HG03575 (cell line): Measurements from ENCODE around the gene SLC7A1.

Experiments used
- ATAC-seq: cut with Tn5 transposase; IDR thresholded peaks from one replicate; pipeline ENCODE4 v1.9.1; 2021; ENCODE audit not compliant: unreplicated experiment, insufficient number of reproducible peaks, low FRiP score; ENCODE audit errors: extremely low read depth

SLC7A1 gene

DNA sequence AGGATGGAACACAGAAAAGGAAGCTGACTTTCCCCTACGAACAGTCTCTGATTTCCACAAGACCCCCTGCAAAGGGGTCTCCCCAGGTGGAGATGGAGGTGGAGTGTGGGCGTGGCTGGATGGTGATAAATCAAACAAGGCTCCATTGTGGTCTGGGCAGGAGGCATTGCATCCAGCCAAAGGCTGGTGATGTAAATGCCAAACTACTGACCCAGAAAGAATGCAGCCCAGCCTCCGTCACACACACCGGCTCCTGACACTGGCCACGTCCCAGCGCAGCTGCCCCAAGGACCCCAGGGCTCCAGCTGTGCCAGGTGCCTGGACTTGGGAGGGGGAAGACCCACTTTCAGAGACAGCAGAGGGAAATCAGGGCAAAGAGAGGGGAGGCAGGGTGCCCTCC, 6.3 kb downstream of the SLC7A1 start:
- ATAC-seq = no peak

DNA sequence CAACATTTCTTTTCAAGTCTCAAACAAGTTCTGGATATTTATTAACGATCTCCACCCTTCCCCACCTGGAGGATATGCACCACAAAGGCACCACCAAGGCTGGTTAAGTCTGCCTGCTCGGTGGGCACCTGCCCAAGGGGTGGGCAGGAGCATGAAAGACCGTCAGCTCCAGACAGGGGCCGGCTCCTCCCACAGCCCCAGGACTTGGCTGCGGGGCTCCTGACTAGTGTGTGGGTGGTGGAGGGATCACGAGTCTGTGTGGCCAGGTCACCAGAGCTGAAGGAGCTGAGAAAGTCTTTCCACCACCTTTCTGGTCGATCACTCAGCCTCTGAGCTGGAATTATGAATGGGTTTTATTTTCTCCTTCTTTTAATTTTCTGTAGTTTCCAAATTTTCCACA, 7.8 kb downstream of the SLC7A1 start:
- ATAC-seq = no peak

DNA sequence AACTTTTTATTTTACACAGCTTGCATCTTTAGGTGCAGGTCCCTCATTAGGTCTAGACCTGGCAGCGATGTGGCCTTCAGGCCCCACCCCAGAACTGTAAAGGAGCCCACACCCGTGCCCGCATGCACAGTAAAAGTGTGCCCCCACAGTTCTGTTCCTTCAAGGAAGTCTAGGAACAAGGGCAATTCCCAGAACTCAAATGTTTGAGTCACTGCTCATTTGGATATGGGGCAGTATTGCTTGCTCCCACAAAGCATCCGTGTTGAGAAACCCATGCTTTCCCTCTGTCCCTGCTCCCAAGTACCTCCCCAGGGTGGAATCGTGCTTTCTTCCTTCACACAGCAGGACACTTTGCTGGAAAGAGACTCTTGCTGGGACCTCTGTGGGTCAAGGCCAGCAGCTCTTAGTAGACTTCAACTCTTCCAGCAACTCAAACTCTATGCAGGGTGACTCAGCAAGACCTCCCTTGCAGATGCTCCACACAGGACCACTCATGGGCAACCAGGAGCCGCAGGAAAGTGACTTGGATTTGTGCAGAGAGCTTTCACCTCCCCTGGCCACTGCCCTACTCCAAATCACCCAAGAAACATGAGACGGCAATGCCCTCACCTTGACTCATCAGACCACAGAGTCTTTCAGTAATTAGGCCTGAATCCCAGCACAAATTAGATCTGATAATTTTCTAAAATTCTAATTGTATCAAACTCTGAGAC, 12.3 kb downstream of the SLC7A1 start:
- ATAC-seq = no peak

- no peak for ATAC-seq
Measured at GRCh38 chr13:29582171-29582570, 13.3 kb downstream of the SLC7A1 start.

DNA sequence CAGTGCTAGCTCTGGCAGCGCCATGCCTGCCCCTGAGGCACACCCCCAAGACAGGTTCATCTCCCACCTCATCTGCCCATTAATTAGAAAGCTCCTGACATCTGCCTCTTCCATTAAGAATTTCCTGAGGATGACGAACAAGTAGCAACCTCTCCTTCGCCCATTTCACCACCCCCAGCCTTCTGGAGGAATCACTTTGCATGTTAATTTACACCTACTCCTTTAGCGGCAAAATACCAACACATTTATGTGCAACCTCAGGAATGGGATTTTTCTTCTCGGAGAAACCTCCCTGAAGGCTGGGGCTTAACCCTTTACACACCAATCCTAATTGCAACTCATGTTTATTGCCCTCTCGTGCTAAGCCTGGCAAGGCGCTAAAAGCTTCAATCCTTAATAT, 13.8 kb downstream of the SLC7A1 start:
- no peak for ATAC-seq

DNA sequence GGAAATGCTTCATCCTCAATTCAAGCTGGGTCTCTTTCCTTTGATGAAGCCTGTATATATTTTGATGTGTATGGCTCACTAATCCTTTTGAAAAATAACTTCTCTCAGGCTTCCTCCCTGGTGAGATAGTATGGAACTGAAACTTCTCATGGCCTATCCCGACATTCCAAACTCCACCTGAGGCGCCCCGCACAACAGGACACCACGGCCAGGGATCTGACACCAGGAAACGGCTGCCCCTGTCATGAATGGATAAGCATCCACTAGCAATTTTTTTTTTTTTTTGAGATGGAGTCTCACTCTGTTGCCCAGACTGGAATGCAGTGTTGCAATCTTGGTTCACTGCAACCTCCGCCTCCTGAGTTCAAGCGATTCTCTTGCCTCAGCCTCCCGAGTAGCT, 16.4 kb downstream of the SLC7A1 start:
- no peak for ATAC-seq

DNA sequence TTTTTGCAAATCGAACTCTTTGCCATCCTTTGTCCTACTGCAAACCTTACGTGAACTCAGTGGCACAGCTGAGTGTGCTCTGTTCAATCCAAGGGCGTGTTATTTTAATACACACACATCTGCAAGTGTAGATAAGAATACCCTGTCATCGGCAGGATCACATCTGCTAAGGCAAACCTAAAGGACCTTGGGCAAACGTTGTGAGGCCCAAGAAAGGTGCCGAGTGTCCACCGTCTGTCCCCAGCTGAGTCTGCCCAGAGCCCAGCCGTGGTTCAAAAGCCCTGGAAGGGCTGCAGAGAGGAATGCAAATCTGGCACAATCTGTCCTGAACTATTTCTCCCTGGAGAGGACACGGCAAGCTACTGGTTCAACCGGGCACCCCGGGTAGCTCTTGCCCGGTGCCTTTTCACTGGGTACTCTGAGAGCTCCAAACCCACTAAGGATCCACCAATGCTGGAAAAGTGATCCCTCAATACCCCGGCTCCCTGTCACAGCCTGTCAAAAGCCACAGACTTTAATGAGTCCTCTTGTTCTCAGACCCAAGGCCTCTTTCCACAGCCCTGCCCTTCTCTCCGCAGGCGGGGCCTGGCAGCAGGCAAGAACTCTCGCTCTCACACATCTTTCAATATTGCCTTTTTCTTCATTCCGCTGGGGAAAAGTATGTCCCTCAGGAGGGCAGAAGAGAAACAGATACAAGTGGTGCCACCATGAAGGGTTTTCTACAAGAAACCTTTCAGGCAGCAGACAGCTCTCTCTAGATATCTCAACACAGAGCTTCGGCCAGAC, 17.0 kb downstream of the SLC7A1 start:
- no peak for ATAC-seq

DNA sequence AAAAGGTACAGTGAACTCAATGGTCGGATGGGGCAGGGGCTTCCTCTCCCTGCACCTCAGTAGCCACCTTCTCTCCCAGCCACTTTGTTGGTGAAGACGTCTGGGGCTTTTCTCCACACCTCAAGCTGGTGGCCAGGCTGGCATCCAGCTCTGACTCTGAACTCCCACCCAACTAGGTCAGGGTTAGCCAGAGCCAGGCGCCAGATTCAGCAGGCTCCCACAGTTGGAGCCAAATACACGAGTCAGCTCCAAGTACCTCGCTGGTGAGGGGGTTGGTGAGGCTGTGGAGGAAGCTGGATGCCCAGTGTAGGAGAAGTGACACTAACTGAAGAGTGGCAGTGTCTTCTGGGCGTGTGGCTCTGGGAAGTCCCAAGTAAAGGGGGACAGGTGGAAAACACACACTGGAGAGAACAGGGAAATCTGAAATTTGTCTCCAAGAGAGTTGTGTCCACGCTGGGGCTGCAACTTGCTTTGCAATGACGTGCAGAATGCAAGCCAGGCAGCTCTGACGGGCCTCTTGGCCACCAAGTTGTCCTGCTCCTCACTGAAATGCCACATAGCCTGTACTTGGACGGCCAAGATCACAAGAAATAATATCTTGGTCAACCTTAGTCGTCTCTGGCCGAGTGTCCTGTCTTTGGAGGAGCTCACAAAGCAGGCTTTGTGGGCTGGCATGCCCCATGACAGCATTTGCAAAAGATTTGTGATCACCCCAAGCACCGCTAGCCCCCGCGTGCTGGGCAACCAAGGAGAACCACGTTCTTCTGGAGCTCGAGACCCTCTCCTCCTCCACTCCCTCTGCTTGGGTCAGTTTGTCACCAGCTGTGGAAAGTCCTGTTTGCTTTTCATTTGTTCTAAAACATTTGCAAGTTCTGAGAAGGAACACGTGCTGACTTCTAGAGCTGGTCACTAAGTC, 18.1 kb downstream of the SLC7A1 start:
- ATAC-seq = no peak

GRCh38 chr13:29576581-29576980, 18.9 kb downstream of the SLC7A1 start:
- ATAC-seq = no peak

DNA sequence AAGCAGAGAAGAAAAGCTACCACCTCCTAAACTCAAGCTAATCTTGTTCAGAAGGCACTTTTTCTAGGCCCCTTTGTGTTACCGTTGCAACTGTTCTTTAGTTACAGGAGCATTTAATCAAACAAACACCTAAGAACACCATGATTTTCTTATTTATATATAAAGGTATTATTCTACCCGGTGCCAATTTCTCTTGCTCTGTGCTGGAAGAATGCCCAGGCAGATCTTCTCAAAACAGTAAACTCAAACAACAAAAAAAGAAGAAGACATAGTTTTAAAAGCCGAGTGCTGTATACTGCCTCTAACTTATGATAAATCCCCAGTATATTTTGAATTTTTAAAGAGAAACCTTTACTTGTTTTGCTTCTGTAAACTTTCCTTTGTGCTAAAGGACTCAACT, 20.4 kb downstream of the SLC7A1 start:
- no peak for ATAC-seq

GRCh38 chr13:29573190-29573589, 22.3 kb downstream of the SLC7A1 start:
- ATAC-seq = no peak

DNA sequence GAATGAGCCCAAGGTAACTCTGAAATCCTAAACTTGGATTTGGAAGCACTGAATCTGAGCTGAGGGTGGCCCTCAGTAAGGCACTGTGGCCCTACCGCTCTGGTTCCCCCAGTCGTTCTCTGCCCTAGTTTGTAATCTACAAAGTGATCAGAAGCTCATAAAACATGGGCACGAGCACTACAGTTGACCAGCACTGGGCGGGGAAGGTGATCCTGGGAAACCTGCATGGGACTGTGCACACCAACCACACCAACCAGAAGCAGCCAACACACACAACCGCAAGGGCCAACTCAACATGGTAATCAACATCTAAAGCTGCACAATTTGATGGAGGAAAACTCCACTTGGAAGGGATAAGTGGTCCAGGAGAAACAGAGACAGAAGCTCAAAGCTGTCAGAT, 22.9 kb downstream of the SLC7A1 start:
- ATAC-seq = no peak

- ATAC-seq = no peak
Measured at GRCh38 chr13:29571876-29572570, 23.5 kb downstream of the SLC7A1 start.

DNA sequence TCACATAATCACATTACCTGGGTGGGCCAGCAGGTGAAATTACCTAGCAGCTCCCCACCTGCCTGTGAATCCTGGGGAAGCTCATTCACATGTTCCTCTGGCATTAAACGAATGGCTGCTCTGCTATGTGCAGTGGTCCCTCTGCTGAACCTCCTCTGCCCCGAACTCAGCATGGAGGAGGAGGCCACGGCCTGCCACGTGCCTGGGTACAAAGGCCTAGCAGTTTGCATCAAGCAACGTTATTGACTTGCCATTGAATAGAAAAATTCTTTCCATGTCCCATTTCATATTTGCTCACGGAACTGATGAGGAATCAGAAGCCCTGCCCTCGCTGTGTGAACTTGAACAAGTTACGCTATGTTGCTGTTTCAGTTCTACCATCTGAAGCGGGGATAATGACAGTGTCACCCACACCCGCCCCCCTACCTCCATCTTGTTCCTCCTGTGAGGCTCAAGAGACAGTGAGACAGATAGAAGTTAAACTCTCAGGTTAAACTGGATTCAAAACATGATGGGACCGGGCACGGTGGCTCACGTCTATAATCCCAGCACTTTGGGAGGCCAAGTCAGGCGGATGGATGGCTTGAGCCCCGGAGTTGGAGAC, 25.3 kb downstream of the SLC7A1 start:
- ATAC-seq = no peak

DNA sequence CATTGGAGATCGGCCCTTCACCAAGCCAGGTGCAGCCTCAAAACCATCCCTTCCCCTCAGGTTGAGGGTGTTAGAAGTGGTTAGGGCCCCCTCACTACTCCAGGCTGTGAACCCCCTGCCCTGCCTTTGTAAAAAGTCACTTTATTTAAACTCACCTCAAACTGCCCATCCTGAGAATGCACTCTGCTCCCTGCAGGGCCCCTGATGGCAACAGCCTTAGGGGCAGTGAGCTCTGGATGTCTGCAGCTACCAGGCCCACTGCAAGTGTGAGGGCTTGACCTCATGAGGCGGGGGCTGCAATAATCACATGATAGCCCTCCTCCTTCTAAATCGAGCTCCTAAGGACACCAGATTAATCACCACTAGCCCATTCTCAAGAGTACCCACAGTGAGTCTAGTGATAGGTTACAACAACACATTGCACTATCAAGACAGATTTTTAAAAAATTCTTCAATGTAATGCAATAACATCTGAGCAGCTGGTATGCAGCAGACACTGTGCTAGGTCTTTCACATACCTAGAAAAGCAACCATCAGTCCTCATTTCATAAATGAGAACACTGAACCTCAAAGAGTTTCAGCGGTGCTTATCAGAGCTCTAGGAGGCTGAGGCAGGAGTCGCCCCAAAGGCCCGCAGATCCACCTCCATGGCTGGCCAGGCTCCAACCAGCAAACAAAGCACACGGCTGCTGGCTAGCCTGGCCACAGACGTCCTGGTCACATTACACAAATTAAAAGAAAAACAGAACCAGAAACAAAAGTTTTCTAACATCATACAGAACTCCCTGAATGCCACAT, 26.0 kb downstream of the SLC7A1 start:
- no peak for ATAC-seq

GRCh38 chr13:29568731-29569130, 26.8 kb downstream of the SLC7A1 start:
- no peak for ATAC-seq

- ATAC-seq = no peak
Measured at GRCh38 chr13:29567411-29567810, 28.1 kb downstream of the SLC7A1 start.

DNA sequence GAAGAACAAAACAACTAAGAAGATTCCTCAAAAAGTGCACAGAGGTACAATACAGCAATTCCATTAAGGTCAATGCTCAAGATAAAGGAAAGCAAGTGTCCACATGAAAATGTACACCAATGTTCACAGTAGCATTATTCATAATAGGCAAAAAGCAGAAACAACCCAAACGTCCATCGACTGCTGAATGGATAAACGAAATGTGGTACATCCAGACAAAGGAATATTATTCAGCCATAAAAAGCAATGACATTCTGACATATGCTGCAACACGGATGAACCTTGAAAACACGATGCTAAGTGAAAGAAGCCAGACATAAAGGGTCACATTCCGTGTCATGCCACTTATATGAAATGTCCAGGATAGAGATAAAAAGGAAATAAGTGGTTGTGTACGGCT, 29.3 kb downstream of the SLC7A1 start:
- ATAC-seq = no peak
